Mucosa of rectum (tissue), 2 donors: ENCODE results near the gene PSD4.

Experiments
- H3K27ac ChIP-seq, 2 donors: one replicate each; pipeline ENCODE4 v1.7.0; 2013; ENCODE audit warnings: inconsistent platforms in 2 of 2, low read depth in 2 of 2, low read length in 2 of 2
- H3K27me3 ChIP-seq, 2 donors: one replicate each; pipeline ENCODE4 v1.7.0; 2013; ENCODE audit warnings: low read length in 2 of 2; ENCODE audit not compliant: control insufficient read depth in 2 of 2, insufficient read depth in 2 of 2
- H3K36me3 ChIP-seq, 2 donors: one replicate each; pipeline ENCODE4 v1.7.0; 2013; ENCODE audit warnings: low read length in 2 of 2; ENCODE audit not compliant: control insufficient read depth in 2 of 2, insufficient read depth in 2 of 2
- H3K4me1 ChIP-seq, 2 donors: one replicate each; pipeline ENCODE4 v1.7.0; 2013; ENCODE audit warnings: low read length in 2 of 2, mild to moderate bottlenecking in 1 of 2; ENCODE audit not compliant: control insufficient read depth in 2 of 2, insufficient read depth in 2 of 2
- H3K4me3 ChIP-seq, 2 donors: one replicate each; pipeline ENCODE4 v1.7.0; 2013; ENCODE audit warnings: low read length in 2 of 2
- H3K9ac ChIP-seq, 2 donors: one replicate each; pipeline ENCODE4 v1.7.0; 2013; ENCODE audit warnings: low read length in 2 of 2, low read depth in 1 of 2, mild to moderate bottlenecking in 1 of 2
- H3K9me3 ChIP-seq, 2 donors: one replicate each; pipeline ENCODE4 v1.7.0; 2013; ENCODE audit warnings: low read length in 2 of 2; ENCODE audit not compliant: control insufficient read depth in 2 of 2
- donor health status: healthy.
- donor health status: Normal muscosa, but diverticular disease.

Gene PSD4

DNA sequence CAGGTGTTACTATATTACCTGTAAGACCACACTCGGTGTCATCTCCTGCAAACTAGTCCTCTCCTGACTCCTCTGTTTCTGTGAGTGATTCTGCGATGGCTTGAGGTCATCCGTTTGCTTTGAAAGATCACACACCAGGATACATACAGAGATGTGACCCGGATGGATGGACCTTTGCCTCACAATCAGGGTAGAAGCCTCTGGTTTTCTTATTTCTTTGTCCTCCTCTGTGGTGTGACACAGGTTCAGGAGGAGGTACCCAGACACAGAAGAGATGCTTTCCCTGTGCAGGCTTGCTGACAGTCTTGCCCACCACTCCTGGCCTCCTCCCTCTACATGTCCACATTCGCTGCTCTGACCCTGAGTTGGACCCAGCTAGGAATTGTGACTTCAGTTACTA, 34.6 kb downstream of the PSD4 start:
- Histone ChIP-seq H3K9me3 (no peaks in the 10 kb centered on the region), H3K36me3 (no peaks in the 10 kb centered on the region), H3K9ac (no peak overlapping the region), H3K27ac (no peak overlapping the region), H3K4me1 (peaks cover 17 to 29% of the 10 kb centered on the region in 2 donors), H3K27me3 (no peaks in the 10 kb centered on the region), H3K4me3 (no peak overlapping the region)

DNA sequence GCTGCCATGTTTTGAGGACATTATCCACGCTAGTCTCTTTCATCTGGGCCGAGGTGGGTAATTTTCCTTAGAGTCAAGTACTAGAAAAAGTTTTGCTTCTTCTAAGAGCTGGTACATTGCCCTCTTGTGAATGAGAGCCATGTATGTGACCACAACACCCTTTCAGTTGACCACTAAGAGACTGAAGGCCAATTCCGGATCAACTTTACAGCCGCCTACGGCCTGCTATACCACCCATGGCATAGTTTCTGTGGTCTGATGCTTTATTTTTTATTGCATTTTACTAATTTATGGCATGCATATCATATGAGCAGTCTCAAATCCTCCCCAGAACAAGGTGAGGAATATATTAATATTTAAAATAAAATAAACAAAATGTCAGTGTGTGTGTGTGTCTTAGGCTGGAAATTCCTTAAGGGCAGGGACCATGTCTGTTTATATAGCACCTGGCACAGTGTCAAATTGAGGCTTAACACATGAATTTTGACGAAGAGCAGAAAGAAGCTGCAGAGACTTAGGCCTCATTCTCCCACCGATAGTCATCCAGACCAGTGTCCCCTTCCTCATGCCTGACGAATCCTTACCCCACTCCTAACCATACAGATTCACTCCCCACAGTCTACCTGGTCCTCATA, 35.4 kb downstream of the PSD4 start:
- no peak overlapping the region for H3K27ac ChIP-seq
- no peak overlapping the region for H3K4me3 ChIP-seq
- no peaks in the 10 kb centered on the region for H3K36me3 ChIP-seq
- peaks cover 16 to 29% of the 10 kb centered on the region in 2 donors for H3K4me1 ChIP-seq
- no peaks in the 10 kb centered on the region for H3K27me3 ChIP-seq
- no peak overlapping the region for H3K9ac ChIP-seq
- no peaks in the 10 kb centered on the region for H3K9me3 ChIP-seq

DNA sequence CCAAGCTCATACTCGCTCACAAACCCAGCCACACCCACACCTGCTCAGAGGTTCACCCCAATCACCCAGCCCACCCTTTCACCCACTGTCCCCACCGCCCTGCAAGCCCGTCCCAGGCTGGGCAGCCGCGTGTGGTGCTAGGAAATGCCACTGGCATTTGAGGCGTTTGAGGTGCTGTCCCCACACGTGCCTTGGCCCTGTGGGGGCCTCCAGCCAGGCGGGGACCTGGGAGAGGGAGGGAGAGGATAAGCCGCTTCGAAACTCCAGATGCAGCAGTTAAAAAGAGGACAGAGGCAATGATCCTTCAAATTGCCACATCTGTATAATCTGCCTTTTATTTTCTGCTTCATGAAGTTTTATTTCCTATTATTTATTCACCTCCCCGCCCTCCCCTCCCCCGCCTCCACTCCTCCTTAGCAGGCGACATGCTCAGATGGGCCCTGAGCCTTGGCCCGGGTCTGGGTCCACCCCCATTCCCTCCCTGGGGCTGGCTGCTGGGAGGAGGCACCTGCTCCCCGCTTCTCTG, 35.9 kb downstream of the PSD4 start:
- peaks cover 12 to 29% of the 10 kb centered on the region in 2 donors for H3K4me1 ChIP-seq
- H3K27ac ChIP-seq = no peak overlapping the region
- H3K9me3 ChIP-seq = no peaks in the 10 kb centered on the region
- H3K4me3 ChIP-seq = no peak overlapping the region
- no peak overlapping the region for H3K9ac ChIP-seq
- H3K36me3 ChIP-seq = no peaks in the 10 kb centered on the region
- H3K27me3 ChIP-seq = no peaks in the 10 kb centered on the region

DNA sequence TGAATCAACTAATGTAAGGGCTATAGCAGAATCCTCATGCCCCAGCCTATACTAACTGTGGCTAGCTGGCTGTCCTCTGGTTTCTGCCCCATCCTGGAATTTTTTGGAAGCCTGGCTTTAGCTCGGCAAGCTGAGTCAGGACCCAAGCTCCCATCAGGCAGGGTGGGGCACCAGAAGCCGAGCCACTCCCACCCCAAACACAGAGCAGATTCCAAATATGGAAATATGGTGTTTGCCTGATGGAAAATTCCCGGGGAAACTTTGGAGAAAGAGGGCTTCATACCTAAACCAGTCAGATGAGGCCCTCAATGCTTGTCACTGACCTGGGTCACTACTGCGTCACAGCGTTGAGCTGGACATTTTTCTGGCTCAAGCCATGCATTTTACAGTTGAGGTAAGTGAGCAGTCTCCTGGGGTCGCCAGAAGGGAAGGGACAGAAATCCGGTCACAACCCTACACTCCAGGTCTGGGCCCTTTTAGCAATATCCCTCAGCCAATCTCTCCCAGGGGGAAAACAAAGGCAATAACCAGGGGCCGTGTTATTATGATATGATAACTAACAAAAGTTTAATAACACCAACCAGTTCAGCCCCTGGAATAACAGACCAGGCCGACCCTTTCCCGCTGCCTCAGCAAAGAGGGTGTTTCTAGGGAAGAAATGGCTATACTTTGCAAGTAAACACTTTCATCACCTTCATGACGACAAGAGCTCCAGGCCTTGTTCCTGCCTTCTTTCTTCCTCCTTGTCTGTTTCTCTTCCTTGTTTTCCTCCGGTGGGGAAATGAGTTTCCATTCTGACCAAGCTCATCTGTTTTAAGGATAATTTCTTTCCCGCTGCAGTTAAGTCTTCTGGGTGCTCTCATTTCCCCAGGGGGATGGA, 37.7 kb downstream of the PSD4 start:
- H3K27ac ChIP-seq = peak overlapping the region; percentile 32 to 58
- H3K9me3 ChIP-seq = no peaks in the 10 kb centered on the region
- peak overlapping the region in 1 of 2 donors; percentile 29 for H3K9ac ChIP-seq
- H3K27me3 ChIP-seq = no peaks in the 10 kb centered on the region
- peaks cover 5 to 21% of the 10 kb centered on the region in 2 donors for H3K4me1 ChIP-seq
- no peaks in the 10 kb centered on the region for H3K36me3 ChIP-seq
- H3K4me3 ChIP-seq = no peak overlapping the region

DNA sequence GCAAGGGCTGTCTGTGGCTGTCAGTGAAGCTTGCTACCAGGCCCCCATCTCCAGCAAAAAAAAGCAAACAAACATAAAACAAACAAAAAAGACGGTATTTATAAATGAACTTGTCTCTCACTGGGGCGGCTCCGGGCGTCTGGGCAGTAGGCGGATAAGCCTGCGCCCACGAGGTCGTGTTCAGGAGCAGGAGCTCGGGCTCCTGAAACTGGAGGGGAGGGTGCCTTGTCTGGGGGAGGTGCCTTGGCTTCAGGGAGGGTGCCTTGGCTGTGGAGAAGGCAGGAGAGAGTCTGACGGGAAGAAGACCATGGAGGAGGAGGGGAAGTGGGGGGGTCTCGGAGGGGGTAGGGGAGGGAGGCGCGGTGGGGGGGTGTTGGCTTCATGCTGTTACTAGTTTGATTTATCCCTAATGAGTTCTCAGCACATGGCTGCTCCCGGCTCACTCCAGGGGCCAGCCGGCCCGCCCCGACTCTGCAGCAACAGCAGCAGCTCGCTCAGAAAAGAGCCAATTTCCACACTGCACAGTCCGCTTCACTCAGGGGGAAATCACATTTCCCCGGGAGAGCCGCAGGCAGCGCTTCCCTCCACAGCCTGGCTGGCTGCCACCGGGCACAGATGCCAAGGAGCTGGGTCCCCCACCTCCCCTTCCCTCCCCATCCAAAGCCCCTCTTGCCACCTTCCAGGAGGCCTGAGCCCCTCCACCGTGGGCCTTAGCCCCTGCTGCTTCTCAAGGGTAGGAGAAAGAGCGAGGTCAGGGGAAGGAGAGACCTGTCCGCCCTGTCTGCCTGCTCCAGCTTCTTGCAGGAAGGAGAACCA, 38.7 kb downstream of the PSD4 start:
- Histone ChIP-seq H3K9ac (peak overlapping the region in 1 of 2 donors; percentile 29), H3K4me3 (no peak overlapping the region), H3K27ac (peak overlapping the region; percentile 32 to 58), H3K36me3 (no peaks in the 10 kb centered on the region), H3K9me3 (no peaks in the 10 kb centered on the region), H3K4me1 (peaks cover 10 to 21% of the 10 kb centered on the region in 2 donors), H3K27me3 (no peaks in the 10 kb centered on the region)

DNA sequence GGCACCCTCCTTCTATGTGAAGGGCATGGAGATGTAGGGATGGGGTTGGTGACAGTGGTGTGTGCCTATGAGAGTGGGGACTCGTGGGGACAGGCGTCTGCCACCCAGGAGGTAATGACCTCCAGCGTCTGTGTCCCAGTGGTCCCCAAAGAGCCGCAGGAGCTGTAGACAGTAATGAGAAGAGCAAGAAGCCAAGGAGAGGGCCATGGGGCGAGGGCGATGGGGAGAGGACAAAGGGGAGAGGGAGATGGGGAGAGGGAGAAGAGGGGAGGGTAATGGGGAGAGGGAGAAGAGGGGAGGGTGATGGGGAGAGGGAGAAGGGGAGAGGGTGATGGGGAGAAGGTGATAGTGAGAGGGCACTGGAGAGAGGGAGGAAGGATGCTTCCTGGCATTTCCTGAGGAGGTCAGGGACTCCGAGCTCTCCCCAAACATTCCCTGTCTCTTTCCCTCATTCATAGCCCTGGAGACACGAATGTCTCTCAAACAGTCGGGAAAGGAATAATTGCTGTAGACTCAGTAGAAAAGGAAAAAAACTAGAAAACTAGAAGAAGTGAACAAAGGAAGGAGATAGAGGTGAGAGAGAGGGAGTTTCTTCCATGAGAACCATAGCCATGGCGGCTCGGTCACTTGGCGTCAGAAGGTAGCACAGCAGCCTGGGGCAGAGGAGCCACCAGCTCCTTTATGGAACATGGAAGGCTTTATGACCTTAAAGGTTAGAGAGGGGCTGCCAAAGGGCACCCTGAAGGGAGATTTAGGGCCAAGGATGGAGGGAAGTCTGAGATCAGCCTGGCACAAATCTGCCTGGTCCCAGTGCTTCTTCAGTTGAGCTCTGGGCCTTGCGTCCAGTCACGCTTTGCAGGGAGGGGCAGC, 39.5 kb downstream of the PSD4 start:
- Histone ChIP-seq H3K4me1 (peaks cover 19 to 30% of the 10 kb centered on the region in 2 donors), H3K9me3 (no peaks in the 10 kb centered on the region), H3K9ac (no peak overlapping the region), H3K27me3 (no peaks in the 10 kb centered on the region), H3K4me3 (no peak overlapping the region), H3K36me3 (no peaks in the 10 kb centered on the region), H3K27ac (no peak overlapping the region)

DNA sequence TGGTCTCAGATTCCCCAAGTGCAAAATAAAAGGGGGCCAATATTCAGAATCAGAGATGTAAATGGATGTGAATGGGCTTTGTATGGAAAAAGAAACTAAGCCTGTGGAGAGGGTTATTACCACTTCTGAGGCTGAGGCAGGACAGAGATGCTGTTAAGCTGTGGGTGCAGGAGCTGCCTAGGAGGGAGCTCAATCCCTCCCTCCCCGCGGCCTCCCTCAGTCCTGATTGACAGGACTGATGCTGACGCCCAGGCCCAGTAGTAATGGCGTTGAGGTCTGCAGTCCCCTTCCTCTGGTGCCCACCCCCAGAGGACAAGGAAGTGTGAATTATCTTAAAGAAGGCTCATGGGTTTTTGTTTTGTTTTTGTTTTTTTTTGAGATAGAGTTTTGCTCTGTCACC, 40.4 kb downstream of the PSD4 start:
- Histone ChIP-seq H3K36me3 (no peaks in the 10 kb centered on the region), H3K27ac (no peak overlapping the region), H3K4me3 (no peak overlapping the region), H3K4me1 (peaks cover 26 to 38% of the 10 kb centered on the region in 2 donors), H3K27me3 (no peaks in the 10 kb centered on the region), H3K9me3 (no peaks in the 10 kb centered on the region), H3K9ac (no peak overlapping the region)

DNA sequence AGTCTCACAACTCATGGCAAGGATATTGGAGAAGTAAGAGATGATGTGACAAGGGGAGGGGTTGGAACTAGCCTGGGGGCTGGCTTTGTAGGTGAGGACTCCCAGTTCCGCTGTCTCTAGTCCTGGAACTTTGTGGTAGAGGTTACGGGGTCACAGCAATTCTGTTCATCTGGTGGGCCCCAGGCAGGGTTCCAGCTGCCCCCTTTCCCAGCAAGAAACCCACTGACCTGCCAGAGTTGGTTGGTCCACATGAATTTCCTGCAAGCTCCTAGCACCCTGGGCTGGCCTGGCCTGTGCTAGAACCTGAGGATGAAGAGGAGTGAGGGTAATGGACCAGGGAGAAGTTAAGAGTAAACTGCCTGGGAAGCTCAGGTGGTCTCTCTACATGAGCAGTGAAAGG, 41.3 kb downstream of the PSD4 start:
- Histone ChIP-seq H3K27me3 (no peaks in the 10 kb centered on the region), H3K9me3 (no peaks in the 10 kb centered on the region), H3K36me3 (no peaks in the 10 kb centered on the region), H3K4me1 (peaks cover 35 to 43% of the 10 kb centered on the region in 2 donors), H3K4me3 (no peak overlapping the region), H3K27ac (no peak overlapping the region), H3K9ac (no peak overlapping the region)

DNA sequence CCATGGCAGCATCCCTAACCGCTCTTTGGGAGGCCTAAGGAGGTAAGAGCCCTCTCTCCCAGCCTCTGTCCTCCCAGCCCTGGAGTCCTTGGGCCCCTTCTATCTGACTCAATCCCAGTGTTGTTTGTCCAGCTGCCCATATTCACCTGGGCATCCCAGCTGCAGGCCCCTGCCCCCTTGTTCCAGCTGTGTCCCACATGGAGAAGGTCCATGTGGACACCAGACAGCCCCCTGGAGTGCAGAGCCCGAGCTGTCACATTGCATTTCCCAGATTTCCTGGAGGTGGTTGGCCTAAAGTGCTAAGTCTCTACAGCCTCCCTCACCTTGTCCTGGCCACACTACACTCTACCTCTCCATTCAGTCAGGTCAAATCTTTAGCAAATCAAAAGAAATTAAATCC, 42.5 kb downstream of the PSD4 start:
- no peaks in the 10 kb centered on the region for H3K27me3 ChIP-seq
- H3K4me1 ChIP-seq = peaks cover 39 to 42% of the 10 kb centered on the region in 2 donors
- H3K9me3 ChIP-seq = no peaks in the 10 kb centered on the region
- H3K4me3 ChIP-seq = no peak overlapping the region
- no peak overlapping the region for H3K9ac ChIP-seq
- H3K36me3 ChIP-seq = no peaks in the 10 kb centered on the region
- no peak overlapping the region for H3K27ac ChIP-seq
